ENCODE measurements around the gene COLEC11.
"Not testable (repeated sequence)": the region's sequence is repeated elsewhere in the genome, so short reads cannot be mapped to it uniquely, and the experiment has no call there.

Gene COLEC11

DNA sequence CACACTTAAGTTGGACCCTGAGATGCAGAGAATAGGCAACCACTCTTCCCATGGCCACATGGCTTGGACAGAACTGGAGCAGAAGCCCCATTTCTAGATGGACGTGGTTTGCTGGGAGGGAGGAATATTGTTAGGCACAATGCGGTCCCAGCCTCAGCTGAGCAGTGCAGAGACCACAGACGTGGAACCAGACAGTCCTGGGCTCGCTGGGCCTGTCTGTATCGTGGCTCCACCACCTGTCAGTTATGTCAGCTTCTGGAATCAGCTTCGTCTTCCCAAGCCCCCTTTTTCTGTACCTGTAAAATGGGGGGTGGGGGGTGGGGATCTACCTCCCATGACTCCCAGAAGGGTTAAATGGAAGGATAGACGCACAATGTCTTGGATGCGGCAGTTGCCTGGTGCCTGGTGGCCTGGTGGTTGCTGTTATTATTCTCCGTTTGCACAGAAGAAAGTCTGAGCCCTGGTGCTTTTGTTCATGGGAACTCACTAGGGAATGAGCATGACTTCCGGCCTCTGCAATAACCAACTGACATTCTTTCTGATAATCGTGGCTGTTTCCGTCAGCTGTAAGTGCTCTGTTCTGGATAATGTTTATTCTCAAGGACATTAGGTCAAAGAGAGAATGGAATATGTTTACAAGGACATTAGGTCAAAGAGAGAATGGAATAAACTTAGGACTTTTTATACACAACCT, 31.4 kb downstream of the COLEC11 start:
- no peak for DNase-seq

DNA sequence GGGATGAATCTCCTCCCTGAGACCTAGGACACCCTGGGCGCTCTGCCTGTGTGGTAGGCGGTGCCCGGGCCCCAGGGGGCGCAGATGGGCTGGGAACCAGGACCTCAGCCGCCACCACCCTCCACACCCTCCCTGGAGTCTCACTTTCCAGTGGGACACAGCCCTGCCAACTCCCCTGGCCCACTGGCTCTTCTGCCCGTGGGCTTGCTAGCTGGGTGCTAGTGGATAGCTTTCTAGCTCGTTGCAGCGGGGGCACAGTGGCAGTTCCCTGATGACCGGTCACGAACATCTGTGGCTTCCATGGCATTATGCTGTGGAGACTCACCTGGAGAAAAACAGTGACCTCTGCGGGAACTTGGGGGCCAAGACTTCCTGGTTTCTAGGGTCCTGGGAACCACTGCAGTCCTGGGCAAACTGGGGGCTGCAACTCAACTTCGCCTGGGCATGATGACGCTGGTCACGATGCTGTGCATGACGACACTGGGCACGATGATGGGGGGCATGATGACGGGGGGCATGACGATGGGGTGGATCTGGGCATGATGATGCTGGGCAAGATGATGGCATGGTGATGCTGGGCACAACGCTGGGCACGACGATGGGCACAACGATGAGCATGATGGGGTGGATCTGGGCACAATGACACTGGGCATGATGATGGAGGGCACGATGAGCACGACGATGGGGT, 32.0 kb downstream of the COLEC11 start:
- no peak for DNase-seq

DNA sequence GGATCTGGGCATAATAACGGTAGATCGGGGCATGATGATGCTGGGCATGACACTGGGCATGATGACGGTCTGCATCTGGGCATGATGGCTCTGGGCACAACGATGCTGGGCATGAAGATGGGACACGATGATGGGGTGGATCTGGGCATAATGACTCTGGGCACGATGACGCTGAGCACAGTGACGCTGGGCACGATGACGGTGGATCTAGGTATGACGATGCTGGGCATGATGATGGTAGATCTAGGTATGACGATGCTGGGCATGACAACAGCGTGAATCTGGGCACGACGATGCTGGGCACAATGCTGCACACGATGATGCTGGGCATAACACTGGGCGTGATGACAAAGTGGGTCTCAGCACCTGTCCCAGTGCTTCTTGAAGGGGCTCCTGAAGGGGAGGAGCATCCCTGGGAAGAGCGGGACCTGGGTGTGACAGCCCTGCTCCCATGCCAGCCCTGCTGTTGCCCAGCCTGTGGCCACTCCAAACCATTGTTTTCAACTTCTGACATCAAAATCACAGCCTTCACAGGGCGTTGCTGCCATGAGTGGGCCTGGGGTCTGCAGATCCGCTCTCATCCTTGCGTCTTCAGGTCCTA, 32.7 kb downstream of the COLEC11 start:
- no peak for DNase-seq

DNA sequence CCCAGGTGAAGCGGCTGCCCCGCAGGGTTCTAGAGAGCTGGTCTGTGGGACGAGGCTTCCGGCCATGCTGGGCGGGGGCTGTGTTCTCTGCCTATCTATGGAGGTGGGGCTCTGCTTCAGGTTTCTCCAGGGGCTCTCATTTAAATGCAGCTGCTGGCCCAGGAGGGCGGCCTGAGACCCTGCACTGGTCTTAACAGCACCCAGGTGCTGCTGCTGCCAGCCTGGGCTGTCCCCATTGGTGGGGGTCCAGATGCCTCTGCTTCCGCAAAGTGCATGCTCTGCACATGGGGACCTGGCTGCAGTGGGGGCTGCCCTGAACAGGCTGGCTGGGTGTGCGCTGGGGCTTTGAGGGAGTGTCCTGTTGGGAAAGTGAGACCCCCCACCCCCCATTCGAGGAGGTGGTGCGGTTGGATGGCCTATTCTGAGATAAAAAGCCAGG, 33.3 kb downstream of the COLEC11 start:
- no peak for DNase-seq

DNA sequence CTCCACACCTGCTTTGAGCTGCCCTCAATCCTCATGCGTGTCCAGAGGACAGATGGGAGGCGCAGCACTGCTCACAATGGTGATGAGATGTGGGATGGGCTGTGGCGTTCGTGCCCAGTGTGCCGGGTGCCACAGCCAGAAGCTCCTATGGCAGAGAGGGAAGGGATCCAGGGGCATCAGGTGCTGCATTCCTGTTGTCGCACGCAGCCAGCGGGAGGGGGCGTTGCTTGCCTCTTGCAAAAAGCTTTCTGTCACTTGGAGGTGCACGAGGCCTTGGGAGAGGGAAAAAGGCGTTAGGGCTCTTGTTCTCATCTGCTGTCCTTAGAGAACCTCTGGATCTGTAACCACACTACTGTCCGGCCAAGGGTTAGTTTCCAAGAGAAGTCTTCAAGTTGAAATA, 33.9 kb downstream of the COLEC11 start:
- DNase-seq = no peak

DNA sequence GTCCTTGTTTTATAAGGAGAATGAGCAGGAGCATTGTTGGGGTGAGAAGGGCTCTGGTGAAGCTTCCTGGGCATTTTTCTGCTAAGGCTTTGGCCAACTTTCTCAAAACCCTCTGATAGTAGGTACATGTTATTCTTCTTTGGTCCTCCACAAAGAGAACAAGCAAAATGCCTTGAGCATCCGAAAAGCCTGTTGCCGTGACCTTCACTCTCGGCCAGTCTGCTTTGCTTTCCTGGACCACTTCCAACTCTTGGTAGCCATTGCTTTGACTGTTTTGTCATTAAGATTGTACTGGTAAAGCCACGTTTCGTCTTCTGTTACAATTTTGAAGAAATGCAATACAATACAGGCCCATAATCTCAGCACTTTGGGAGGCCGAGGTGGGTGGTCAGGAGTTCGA, 35.7 kb downstream of the COLEC11 start:
- DNase-seq = no peak

DNA sequence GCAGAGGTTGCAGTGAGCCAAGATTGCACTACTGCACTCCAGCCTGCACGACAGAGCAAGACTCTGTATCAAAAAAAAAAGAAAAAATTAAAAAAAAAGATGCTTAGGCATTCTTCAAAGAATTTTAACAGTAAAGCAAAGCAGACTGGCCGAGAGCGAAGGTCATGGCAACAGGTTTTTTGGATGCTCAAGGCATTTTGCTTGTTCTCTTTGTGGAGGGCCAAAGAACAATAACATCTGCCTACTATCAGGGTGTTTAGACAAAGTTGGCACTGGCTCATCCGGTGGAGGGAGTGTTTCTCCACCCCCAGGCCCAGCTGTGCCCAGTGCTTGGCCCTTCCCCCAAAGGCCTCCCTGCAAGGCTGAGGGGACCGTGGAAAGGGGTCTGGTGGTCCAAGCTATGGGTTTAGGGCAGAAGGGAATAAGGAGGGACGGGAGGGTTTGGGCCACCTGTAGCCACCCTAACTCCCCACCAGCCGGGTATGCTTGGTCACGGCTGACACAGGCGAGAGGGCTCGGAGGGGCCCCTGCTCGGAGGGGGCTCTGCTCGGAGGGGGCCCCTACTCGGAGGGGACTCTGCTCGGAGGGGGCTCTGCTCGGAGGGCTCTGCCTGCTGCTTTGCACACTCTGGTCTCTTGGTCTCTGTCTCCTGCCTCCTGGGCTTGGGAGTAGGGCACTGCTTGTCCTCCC, 36.4 kb downstream of the COLEC11 start:
- DNase-seq = no peak

DNA sequence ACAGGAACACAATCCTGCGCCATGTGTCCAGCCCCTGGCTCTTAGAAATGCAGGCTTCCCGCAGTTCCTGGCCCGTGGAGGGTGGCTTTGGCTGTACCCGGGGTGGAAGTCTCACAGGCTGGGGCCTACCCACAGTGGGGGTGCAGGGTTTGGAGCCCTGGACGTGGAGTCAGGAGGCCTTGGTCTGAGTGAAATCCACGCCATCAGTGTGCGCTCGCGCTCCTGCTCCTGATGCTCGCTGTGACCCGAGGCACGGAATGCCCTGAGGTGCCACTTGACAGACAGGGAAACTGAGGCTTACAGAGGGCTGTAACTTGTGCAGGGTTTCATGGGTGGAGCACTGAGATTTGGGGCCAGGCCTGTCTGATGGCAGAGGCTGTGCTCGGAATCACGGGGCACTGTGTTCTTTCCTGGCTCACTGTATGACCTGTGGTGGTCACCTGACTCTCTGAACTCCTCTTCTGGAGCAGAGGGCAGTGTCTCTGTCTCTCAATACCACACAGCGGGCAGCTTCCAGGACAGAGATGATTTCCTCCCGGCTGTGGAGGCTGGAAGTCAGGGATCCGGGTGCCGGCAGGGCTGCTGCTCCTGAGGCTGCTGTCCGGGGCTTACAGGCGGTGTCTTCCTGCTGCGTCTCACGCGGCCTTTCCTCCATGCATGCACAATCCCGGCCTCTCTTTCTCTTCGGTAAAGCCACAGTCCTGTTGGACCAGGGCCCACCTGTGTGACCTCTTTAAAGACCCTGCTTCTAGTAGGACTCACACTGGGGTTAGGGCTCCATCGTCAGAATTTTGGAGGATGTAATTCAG, 37.1 kb downstream of the COLEC11 start:
- DNase-seq = no peak

DNA sequence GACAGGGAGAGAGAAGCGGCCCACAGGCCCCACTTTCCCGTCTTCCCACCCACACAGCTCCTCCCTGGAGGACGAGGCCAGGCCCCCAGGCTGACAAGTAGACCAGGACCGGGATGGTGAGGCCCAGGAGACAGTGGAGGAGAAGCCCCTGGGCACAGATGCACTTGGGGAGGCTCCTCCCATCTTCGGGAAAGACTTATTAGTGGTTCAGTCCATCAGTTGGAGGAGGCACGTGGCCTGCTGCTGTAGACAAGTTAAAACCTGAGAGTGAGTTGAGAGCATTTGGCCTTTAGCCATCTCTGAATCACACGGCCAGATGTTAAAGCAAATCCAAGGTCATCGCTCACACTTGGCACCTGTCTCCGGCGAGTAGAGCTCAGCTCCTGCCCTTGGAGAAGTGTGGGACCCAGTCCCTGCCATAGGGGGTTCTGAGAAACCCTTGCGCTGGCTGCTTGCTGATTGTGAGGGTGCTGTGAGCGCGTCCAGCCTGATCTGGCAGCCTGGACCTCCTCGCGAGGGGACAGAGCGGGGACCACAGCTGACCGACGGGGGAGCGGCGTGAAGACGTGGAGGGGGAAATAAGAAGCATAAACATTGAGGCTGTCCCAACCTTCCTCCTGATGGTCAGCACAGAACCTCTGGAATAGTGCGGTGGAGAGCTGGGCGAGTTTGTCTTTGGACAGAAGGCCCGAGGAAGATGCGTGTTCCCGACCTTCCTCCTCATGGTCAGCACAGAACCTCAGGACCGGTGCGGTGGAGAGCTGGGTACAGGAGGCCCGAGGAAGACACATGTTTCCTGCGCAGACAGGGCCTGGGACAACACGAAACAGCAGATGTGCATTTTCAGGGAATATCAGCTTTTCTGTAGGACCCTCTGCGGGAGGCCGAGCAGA, 38.4 kb downstream of the COLEC11 start:
- DNase-seq = no peak

DNA sequence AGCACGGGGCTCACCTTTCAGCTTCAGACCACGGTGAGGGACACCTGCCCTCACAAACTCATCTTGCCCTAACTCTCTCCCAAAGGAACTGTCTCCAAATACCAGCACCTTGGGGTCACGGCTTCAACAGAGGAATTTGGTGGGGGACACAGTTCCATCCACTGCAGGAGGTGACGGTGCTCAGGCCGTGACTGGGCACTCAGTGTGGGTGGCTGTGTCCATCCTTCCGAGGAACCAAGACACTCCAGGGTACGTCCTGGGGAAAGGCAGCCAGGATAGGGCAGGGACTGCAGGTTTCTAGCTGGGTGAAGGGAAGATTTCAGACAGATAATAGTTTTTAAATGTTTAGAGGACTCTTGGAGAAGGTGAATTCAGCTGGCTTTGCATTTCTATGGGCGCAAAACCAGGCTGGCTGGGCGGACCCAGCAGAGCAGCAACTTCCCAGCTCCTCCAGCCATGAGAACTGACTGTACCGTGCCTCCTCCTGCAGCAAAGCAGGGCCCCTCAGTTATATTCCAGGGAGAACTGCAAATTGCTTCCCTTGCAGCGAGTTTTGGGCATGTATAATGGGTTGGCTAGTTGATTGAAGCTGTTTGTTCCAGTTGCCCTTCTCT, 39.2 kb downstream of the COLEC11 start:
- DNase-seq = no peak

DNA sequence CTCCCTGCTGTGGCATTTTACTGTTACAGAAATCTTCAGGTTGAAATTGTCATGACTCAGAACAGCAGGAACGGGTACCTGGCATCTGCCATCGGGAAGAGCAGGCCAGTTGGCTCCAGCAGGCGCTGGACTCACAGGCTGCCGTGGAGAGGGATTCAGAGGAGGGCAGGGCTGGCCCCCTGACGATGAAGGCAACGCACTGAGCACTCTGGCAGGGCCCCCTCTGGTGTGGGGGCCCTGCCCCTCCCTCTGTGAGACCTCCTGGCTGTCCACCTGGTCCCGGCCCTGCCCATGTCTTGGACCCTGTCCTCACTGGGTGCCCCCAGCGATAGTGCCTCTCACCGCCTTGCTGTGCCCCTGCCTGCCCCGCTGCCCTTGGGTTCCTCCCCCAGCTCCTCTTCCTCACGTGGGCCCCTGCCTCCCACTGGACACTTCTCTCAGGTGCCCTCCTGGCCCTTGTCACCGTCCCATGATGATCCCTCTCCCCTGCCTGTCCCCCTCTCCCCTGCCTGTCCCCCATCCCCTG, 39.7 kb downstream of the COLEC11 start:
- DNase-seq = no peak

DNA sequence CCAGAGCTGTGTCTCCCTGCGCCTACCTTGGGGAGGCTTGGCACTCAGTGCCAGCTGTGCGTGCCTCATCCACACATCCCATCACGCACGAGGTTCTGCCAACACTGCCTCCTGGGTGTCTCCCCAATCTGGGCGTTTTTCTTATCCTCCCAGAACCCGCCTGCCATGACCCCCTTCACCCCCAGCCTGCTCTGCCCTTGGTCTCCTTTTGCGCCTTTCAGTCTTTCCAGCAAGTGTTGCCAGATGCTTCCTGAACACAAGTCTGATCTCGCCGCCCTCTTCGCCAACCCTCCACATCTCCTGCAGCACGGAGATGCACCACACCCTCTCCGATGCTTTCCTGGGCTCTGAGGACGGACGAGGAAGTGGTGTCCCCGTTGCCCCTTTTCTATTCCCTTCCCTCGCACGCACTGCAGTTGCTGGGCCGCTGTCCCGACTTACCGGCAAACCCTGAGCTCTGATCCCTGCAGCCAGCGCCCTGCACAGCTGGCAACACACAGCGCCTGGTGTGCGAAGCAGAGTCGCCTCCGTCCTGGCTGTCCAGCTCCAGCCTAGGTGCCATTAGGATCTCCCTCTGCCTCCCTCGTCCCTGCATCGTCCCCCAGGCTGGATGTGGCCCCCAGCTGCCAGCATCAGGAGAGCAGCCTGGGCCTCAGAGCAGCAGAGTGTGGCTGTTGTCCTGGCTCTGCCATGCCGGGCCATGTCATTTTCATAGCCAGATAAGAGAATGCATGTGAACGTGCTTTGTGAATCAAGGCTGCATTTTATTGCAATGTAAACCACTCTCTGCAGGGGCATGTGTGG, 40.5 kb downstream of the COLEC11 start:
- peak; percentile 11 for DNase-seq

DNA sequence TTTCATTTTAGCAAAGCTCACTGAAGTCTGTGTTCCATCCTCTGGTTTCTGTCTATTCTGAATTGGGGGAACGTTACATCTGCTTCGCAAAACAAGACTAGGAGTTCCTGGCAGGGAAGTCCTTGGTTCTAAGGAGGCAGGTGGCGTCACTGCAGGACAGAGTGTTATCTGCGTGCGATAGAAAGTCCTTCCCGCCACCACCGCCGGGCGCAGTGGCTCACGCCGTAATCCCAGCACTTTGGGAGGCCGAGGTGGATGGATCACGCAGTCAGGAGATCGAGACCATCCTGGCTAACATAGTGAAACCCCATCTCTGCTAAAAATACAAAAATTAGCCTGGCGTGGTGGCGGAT, 41.0 kb downstream of the COLEC11 start:
- not testable (repeated sequence) for DNase-seq

DNA sequence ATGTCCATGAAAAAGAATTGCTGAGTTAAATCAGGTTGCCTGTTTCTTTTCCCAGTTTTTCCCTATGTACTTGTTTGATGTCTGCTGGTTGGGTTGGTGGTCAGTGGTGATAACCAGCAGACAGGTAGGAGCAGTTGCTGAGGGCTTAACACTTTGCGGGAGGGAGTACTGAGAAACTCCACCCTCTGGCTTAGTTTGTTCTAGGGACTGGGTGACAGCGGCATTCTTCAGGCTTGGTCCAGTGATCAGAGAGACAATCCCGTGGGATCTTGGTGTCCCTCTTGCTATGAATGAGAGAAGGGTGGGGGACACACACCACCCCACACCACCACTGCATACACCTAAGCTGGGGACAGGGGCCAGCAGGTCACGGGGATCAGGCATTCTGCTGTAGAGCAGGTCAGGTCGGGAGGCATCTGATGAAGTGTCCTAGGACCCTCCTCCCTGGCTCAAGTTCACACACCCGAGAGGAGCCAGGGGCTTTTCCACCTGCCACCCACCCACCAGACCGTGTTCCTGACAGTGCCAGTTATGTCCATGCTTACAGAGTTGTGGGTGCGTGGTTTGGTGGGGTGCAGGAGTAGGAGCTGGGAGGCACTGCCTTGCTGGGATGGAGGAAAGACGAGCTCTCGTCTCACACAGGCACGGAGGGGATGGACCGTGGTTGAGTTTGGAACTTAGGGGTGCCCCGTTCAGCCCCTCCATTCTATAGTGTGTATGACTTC, 41.8 kb downstream of the COLEC11 start:
- no peak for DNase-seq

DNA sequence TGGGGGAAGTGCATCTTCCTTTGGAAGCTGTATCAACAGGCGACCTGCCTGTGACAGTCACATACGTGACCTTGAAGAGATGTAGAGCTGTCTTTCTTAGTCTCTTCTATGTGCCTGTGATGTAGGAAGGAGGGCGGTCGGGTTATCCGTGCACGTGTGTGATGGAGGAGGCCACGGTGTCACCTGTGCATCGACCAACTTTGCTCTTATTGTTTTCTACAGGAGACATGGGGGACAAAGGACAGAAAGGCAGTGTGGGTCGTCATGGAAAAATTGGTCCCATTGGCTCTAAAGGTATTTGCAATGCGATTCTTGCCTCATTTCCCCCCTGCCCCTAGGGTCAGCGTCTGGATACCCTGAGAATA, 42.4 kb downstream of the COLEC11 start:
- DNase-seq = no peak

DNA sequence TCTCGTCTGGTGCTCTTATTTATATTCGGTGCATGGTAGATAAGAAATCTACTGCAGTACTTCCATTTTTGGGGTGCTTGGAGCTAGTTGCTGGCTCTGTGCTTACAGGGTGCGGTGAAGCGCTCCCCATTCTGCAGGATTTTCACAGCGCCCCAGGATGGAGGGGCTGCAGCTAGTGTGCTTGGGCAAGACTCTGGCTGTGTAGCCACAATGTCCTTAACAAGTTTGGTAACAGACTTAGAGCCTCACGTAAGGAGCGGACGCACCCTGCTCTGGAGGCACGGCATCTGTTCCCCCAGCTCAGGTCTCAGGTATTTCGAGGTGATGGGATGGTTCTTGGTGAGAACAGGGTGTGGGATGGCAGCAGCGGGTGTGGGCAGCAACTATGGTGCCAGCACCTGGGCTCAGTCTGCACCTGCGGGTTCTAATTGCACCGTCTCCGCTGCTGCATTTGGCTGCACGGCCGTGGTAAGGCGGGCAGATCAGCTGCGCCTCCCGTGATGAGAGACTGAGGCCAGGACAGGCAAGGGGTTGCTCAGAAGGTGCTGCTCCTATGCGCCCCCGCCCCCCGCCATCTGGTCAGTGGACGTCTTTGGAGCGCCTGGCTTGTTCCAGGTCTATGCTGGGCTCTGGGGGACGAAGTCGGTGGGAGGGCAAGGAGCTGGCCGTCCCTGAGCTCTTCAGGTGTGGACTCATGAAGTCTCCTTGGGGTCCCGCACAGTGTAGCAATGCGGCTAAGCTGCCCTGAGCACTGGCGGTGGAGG, 43.0 kb downstream of the COLEC11 start:
- no peak for DNase-seq

DNA sequence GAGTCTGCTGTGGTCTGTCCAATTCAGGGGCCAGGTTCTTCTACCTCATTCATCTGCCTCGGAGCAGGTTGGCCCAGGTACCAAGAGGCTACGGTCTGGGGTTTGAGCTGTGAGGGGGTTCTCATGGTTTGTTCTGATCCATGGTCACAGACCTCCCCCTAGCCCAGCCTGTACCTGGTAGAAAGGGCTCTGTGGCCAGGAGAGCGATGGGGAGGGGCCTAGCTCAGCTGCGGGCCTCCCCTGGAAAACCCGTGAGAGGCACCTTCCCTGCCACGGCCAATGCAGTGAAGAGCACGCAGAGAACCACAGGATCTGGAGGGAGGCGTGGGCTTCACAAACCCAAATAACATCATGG, 43.5 kb downstream of the COLEC11 start:
- DNase-seq = no peak

DNA sequence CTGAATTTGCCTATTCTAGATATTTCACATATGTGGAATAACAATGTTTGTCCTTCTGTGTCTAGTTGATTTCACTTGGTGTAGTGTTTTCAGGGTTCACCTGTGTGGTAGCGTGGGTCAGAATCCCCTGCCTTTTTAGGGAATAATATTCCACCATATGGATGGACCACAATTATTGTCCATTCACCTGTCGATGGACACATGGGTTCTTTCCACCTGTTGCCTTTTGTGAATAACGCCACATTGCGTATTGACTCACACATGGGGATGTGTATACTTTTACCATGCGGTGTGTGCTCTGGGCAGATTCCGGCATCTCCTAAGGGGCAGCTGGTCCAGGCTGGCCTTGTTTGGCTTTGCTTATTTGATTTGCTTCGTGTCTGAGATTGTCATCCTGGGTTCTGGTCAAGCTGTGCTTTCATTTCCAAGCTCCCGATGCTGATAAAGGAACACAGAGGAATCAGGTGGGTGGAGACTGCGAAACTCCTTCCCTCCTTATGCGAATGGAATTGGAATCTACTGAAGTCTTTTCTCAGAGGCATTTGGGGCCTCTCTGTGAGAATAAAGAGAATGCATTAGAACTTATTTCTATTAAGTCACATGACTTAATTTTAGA, 44.2 kb downstream of the COLEC11 start:
- no peak for DNase-seq

DNA sequence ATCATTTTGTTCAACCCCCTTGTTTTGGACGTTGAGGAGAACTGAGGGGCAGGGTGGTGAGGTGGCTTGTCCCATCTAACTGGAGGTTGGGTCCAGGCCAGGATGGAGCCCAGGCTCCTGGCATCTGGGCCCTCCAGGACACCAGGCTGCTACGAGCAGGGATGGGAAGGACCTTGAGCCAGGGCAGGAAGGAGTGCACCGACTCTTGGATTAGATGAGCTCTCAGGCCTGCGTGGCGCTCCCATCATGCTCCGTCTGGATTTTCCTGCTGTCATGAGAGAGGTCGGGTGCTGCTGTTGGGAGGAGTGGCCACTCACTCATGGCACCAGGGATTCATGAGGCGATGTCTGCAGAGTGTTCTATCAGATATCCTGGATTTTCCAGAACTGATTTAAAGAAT, 44.7 kb downstream of the COLEC11 start:
- no peak for DNase-seq
